HG02678 (cell line): Measurements from ENCODE around the gene BTG3.

ENCODE experiments used
- ATAC-seq: cut with Tn5 transposase; IDR thresholded peaks from one replicate; pipeline ENCODE4 v1.9.1; 2021; ENCODE audit warnings: mild to moderate bottlenecking, moderate library complexity; ENCODE audit not compliant: unreplicated experiment

BTG3 gene

DNA sequence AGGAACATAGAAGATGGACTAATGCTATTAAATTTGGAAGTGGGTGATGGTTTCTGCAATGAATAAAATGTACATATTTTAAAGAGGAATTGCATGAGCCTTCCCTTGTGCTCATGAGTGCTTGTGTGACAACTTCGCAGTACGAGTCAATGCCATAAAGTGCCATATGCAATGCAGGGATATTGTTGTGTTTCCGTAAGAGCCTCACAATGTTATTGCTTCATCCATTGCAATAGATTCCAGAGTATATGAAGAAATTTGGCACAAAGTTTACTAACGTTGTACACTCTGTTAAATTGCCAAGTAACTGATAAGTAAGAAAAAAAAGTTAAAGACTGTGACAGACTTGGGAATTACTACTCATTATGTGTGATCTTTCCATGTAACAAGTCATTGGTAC lies 22.3 kb downstream of the BTG3 start:
- ATAC-seq, result no peak

DNA sequence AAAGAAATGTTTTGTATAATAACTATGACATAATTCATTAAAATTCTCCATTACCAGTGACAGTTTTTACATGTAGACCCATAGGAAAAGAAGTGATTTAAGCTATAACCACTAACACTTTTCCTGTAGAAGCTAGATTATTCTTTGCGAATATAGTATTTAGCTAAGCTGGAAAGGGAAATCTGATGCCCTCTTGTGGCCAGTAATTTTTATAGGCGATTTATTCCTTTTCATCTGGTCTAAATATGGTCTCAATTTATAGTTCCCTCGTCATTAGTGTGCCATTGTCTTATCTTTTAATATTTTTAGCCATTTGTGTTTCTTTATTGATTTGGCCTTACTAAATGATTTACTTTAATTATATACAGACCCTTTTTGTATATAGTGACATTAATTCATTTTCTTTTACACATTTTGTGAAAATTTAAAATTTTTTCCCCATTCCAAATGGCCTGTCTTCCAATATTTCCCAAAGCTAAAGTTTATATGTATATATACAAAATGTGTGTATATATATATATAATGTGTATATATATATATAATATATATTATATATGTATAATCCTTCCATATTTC lies 26.7 kb downstream of the BTG3 start:
- no peak for ATAC-seq

DNA sequence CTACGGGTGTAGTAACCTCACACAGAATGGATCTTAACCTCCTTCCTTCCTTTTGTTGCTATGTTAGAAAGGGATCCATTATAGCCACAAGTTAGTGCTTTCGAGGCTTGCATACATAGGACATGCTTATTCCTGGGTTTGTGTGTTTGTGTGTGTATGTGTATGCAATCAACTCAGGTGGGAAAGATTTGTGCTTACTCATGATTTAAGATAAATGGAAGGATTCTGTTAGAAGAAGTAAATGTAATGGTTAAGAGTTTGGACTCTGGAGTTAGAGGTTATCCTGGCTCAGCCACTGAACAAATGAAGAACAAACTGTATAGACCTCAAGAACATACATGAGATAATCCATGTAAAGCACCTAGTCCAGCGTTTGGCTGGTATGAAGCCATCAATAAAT lies 28.8 kb downstream of the BTG3 start:
- no peak for ATAC-seq

DNA sequence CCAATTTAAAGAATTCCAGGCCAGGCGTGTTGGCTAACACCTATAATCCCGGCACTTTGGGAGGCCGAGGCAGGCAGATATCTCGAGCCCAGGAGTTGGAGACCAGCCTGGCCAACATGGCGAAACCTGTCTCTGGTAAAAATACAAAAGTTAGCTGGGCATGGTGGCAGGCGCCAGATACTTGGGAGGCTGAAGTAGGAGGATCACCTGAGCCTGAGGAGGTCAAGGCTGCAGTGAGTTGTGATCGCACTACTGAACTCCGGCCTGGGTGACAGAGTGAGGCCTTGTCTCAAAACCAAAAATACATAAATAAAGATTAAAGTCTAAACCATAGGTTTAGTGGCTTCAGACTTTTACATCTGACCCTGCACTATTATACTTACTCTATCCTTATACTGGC lies 32.4 kb downstream of the BTG3 start:
- no peak for ATAC-seq

DNA sequence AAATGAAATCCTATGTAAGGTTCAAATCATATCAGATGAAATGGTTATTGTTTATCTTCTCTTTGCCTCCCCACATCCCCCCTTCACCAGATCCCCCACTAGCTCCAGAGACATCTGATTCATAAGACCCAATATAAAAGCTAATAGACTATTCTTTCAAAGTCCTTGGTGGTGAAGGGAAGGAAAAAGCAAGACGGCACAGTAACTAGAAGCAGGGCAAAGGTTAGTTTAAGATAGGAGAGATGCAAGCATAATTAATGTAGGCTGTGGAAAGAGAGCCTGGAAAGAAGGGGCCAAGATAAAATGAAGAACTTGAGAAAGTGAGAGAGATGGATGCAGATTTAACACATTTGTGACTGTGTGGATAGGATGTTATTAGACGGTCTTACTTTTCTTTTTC lies 33.8 kb downstream of the BTG3 start:
- ATAC-seq, result no peak

DNA sequence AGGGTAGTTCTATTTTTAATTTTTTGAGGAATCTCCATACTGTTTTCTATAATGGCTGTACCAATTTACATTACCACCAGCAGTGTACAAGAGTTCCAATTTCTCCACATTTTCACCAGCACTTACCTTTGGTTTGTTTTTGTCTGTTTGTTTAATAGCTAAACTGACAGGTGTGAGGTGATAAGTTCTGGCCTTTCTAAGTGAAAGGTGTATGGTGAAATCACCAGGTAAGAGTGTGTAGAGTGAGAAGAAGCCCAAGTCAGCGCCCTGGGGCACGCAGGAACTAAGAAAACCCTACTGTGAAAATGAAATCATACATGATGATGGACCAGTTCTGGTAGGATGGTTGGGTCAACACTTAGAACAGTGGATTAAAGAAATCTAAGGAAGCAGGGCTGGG lies 34.5 kb downstream of the BTG3 start:
- no peak for ATAC-seq

DNA sequence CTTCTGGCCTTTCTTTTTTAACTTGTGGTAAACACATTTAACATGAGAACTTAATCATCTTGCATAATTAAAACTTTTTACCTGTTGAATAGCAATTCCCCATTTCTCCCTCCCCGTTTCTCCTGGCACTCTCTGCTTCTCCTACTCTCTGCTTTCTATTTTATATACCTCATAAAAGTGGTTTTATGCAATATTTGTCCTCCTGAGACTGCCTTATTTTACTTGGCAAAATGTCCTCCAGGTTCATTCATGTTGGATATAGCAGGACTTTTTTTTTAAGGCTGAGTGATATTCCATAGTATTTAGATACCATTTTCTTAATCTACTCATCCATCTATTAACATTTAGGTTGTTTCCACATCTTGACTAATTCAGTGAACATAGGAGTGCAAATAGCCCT lies 35.0 kb downstream of the BTG3 start:
- no peak for ATAC-seq

DNA sequence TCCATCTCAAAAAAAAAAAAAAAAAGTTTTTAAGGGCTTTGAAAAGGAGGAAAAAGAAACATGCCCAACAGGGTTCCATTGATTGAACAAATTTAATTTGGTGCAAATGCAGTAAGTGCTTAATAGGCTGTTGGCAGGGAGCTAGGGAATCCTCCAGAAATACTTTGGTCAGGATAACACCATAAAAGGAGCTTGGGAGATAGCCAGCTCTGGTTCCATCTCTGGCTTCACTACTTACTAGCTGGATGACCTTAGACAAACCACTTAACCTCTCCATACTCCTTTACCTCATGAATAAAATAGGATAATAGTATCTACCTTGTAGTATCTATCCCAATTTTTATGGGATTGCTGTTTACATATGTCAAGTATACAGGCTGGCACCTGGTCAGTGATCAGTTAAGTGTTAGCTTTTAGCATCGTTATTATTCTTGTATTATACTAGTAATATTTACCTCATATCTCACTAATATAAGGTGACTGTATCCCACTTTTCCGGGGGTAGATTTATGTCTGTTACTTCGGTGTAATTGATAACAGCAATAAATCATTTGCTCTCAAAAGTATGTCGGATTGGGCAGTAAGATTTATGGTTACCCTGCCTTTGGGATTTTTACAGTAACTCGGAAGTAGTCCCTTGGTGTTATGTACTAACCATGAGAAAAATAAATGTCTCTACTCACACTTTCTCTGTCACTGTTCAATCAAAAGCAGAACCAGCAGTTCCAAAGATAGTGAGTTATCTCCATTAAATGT lies 36.4 kb downstream of the BTG3 start:
- no peak for ATAC-seq

DNA sequence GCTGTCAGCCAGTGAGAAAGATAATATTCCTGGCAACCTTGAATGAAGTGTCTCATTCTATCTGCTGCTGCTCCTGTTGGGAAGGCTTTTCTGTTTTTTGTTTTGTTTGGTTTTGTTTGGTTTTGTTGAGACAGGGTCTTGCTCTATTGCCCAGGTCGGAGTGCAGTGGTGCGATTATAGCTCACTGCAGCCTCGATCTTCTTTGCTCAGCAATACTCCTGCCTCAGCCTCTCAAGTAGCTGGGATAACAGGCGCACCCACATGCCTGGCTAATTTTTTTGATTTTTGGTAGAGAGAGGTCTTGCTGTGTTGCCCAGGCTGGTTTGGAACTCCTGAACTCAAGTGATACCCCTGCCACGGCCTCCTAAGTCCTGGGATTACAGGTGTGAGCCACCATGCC lies 37.6 kb downstream of the BTG3 start:
- ATAC-seq, result no peak

DNA sequence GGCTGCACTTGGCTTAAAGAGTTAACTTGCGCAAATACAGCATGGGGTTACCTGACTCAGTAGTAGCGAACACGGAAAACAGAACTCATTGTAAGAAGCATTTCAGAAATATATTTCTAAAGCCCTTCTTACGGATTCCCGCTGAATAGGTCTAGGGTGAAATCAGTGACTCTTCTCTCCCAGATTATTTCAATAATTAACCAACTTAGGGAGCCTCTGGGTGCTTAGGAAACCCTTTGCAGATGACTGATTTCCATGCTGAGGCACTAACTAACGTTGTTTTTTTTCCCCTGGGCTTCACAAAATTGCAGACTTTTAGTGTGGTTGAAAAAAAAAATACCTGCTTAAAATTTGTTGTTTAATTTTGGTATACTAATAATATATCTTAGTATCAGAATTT lies 40.3 kb downstream of the BTG3 start:
- no peak for ATAC-seq

DNA sequence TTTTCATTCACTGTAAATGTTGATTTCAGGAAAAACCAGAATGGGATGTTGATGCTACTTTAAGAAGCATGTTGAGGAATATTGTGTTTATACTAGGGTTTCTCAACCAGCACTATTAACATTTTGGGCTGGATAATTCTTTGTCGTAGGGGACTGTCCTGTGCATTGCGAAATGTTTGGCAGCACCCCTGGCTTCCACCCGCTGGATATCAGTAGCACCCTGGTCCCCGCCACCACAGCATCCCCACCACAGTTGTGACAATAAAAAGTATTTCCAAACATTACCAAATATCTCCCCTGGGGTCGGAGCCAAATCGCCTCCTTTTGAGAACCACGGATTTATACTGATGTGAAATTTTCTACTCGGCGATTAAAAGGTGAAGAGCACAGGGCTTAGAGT lies 41.9 kb downstream of the BTG3 start:
- ATAC-seq, result no peak

DNA sequence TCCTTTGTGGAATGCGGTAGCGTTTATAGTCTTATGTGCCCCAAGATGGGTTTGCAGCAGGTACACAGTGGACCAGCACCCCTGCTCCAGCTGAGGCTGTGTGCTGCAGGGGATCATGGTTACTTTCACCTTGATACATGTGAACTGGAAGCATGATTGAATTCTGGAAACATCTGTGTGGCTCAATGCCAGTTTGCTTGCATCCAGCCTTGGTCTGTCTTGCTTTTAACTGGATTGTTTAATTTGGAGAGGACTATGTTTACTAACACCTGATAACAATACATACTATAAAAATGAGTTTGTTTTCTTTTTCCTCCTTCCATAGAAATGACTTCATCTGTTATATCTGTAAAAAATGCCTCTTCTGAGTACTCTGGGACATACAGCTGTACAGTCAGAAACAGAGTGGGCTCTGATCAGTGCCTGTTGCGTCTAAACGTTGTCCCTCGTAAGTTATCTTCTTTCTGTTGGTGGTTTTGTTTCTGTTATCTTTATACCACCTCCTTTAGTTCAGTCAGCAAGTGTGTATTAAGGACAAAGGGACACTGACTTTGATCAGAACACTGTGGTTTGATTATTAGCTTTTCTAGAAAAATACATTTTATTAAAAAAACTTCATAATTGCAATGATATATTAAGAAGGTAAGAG lies 52.2 kb downstream of the BTG3 start:
- ATAC-seq, result no peak

DNA sequence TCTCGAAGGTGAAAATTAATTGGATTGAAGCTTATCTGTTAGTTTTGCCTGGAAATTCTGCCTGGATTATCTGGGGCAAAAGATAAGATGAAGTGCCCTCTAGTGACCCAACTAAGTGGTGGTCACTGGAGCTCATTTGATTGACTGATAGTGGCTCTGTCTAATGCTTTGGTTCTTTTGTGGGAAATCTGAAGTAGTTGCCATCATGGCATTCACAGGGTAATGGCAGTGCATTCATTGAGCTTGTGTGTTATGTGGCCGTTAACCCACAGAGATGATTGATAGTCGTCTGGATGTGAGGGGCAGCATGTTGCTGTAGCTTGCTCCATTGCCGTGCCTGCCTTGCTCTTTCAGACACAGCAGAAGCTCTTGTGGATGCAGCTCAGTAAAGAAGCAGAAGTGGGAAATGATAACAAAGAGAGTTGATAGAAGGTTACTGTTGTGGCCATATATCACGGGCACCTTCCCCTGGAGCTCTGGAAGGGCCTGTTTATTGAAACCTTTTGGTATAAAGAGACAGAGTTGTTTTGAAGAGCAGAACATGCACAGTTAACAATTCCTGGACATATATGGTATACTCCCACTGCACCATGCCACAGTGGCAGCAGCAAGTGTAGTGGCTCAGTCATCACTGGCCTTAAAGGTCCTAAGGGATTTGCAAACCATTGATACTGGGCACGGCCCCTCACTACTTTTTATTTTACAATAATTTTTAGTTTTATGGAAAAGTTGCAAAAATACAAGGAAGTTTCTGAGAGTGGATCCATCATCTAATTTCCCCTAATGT lies 57.8 kb downstream of the BTG3 start:
- ATAC-seq, result no peak

DNA sequence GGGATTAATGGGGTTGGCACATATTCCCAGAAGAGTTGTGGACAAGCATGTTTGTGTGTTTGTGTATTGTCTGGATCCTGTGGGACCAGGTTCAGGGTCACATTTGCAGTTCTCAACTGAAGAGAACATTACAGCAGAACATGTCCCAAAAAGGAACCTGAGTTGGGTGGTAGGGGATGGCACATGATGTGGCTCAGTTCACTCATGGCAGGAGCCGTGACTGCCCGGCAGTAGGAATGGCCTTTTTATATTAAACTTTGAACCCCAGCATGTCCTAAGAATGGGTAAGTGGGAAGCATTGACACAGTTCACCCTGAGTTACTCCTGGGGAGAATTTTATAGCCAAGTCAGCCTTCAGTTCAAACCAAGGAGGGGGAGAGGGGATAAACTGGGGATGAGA lies 58.6 kb downstream of the BTG3 start:
- ATAC-seq, result no peak

DNA sequence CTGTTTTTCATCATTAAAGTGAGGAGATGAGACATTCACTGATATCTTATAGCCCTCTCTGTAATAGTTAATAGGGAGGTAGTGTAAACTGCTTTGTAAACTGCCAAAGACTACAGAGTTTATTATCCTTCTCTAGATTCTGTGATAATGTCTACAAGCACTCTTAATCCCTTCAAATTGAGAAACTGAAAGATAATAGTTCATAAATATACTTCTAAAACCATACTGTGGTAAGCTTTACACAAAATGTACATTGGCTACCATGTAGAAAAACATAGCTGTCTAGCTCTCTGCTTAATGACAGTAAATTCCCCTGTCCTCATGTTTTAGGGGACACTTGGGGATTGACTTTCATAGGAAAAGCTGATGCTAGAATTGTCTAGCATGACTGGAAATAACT lies 60.3 kb downstream of the BTG3 start:
- ATAC-seq, result no peak

DNA sequence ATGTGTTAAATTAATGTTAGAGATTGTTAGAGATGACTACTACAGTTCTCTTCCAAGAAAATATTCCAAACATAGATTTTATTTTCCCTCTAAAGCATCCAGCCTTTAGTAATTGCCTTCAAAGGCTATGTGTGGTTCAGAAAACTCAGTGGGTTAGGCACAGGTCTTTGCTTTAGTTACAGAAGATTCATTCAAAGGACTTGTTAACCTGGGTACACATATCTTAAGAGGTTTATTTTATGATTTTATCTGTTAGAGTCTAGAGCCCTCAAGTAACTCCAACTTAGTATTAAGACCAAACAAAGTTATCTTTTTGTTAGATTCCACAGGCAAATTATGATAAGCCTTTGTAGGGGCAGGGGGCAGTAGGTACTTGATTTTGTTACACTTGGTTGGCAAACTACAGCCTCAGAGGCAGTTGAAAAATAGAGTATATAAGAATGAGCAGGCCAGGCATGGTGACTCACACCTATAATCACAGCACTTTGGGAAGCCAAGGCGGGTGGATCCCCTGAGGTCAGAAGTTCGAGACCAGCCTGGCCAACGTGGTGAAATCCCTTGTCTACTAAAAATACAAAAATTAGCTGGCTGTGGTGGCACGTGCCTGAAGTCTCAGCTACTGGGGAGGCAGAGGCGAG lies 61.9 kb downstream of the BTG3 start:
- ATAC-seq, result no peak

DNA sequence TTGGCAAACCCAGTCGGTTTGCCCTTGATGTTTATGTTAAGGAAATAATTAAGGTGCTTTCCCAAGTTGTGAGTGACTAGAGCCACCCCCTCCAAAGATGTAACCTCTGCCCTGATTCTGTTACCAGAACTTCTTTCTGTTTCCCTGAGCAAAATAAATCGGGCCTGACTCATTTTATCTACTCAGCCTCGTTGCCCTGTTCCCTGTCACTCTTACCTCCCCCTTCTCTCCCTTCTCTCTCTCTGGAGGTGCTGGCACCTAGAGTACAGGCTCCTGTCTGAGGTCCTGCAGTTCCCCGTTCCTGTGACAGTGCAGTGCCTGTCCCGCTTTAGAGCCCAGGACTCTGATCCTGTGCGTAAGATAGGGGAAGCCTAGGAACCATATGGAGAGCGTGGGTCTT lies 64.4 kb downstream of the BTG3 start:
- no peak for ATAC-seq

DNA sequence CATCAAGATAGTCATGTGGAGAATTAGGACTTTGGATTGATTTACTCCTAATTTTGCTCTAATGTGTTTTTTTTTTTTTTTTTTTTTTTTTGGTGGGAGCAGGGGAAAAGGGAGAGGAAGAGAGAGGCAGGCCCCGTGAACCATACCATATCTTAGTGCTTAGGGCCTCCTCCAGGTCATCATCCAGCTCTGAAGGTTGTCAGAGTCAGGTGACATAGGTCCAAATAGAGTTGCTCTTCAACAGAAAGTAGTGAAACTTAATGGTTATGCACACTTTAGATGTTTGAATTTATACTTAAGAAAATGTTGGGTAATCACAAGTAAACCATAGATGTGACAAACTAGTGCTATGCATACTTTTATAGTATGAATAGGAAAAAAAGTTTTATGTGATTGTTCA lies 67.7 kb downstream of the BTG3 start:
- no peak for ATAC-seq
